Measurements from ENCODE around the gene FBXW8. TPM values are rescaled to one million over a fixed set of nuclear protein-coding genes. Genes with fewer than 3 reads are reported as not detected.
A peak's percentile ranks its signal among the peaks of the same experiment; 100 is the strongest.

Gene FBXW8
- total RNA-seq, 1 donor: 24.6 TPM

GRCh38 chr12:117076410-117077372, 165.9 kb downstream of the FBXW8 start:
- DNase-seq (ENCODE audit: low read depth): peak; percentile 5
- TF ChIP-seq CTCF (IDR thresholded peaks at IDR 0.05; ENCODE audit: insufficient read depth, low read depth, low read length): no peak
- H3K4me3 ChIP-seq (ENCODE audit: low read depth, low read length): no peak overlapping the region

- DNase-seq (ENCODE audit: low read depth): no peak
- no peak for TF ChIP-seq CTCF (IDR thresholded peaks at IDR 0.05; ENCODE audit: insufficient read depth, low read depth, low read length)
Observed at GRCh38 chr12:117079487-117079886, 168.7 kb downstream of the FBXW8 start.

GRCh38 chr12:117080661-117081144, 170.0 kb downstream of the FBXW8 start:
- no peak for DNase-seq (ENCODE audit: low read depth)
- no peak for TF ChIP-seq CTCF (IDR thresholded peaks at IDR 0.05; ENCODE audit: insufficient read depth, low read depth, low read length)
- no peak overlapping the region for H3K4me3 ChIP-seq (ENCODE audit: low read depth, low read length)

More at GRCh38 chr12:117079487-117079886, 168.7 kb downstream of the FBXW8 start:
- no peak overlapping the region for H3K4me3 ChIP-seq (ENCODE audit: low read depth, low read length)

Other genes starting within 250 kb of the FBXW8 start
- gene SPRING1, start 172.9 kb upstream of the FBXW8 start, total RNA-seq: 27.4 and 28.9 TPM in 2 replicates
- gene RNFT2, start 172.6 kb upstream of the FBXW8 start, total RNA-seq: 6.1 and 7.3 TPM in 2 replicates
- under 0.01 TPM in 1 of 2 replicates, not detected in the other for gene HRK, start 29.5 kb upstream of the FBXW8 start, total RNA-seq
- not detected in 2 replicates for gene TESC, start 188.5 kb downstream of the FBXW8 start, total RNA-seq

Data from fibroblast of villous mesenchyme (primary cell).